ENCODE data around the gene KLHL24. TPM values are rescaled to one million over a fixed set of nuclear protein-coding genes. Genes with fewer than 3 reads are reported as not detected.

Gene KLHL24
- total and polyA plus RNA-seq, 12 donors = 4.9 to 150 (median 50.6) TPM

DNA sequence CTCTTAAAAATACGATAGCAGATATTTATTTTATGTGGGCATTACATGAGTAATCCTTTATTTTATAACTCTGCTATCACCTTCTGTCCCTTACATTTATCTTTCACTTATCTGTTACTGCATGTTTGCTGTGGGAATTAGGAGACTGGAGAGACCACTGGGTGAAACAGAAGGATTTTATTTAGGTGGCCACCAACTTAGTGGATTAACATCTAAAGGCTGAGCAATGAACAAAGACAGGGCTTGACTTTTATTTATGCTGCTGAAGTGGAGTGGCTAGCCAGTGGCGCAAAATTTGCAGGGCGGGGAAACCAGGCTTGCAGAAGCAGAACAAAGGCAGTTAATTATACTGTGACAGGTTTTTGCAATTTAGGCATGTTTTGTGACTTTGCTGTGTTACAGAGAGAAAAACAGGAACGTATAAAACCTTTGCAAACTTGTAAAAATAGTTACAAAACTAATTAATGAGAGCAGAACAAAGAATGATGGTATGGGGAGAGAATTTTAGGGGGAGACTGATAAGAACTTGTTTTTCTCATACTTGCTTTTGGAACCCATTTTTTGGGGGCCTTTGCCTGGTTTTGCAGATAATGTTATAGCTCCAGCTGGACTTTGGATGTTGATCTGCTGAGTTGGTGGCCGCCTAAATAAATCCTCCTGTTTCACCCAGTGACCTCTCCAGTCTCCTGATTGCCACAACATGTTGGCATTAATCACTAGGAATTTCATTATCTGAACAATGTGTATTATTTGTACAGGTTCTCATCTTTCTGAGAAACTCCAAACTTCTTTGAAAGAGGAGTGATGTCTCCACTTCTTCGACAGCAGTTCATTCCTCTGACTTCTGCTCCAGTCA is 18.0 kb downstream of the KLHL24 start:
- DNase-seq = no peak
- Histone ChIP-seq H3K4me3 (no peak overlapping the region), H3K36me3 (replicated peaks in 1 of 2) (peaks cover 0 to 25% of the 10 kb centered on the region in 2 donors), H3K27ac (no peak overlapping the region), H3K9me3 (replicated peaks in 1 of 3) (peaks cover 0 to 29% (median 11%) of the 10 kb centered on the region in 3 donors), H3K27me3 (no peaks in the 10 kb centered on the region), H3K4me1 (replicated peaks in 1 of 2) (no peaks in the 10 kb centered on the region)
- intact Hi-C loops (cut with DNase I) = no loop called here
- WGBS, 4 donors = 79 to 99% (median 96%) methylated on average over 6 of the region's 6 CpGs
- TF ChIP-seq POLR2A (IDR thresholded peaks at IDR 0.05) = no peak
- TF ChIP-seq, protein P1, sequence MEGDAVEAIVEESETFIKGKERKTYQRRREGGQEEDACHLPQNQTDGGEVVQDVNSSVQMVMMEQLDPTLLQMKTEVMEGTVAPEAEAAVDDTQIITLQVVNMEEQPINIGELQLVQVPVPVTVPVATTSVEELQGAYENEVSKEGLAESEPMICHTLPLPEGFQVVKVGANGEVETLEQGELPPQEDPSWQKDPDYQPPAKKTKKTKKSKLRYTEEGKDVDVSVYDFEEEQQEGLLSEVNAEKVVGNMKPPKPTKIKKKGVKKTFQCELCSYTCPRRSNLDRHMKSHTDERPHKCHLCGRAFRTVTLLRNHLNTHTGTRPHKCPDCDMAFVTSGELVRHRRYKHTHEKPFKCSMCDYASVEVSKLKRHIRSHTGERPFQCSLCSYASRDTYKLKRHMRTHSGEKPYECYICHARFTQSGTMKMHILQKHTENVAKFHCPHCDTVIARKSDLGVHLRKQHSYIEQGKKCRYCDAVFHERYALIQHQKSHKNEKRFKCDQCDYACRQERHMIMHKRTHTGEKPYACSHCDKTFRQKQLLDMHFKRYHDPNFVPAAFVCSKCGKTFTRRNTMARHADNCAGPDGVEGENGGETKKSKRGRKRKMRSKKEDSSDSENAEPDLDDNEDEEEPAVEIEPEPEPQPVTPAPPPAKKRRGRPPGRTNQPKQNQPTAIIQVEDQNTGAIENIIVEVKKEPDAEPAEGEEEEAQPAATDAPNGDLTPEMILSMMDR (IDR thresholded peaks at IDR 0.05) = no peak

DNA sequence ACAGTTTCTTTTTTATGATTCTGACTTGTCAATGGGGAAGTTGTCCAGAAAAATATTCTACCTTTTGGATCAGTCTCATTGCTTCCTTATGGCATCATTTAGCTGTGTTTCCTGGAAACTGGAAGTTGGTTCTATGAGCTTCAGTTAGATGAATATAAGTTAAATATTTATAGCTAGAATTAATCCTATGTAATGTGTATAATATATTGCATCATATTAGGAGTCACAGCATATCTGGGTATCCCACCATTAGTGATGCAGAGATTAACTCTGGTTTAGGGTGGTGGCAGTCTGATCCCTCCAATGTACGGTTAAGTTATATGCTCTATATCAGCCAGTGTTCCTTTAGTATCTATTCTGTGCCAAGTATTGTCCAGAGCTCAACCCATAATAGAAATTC is 19.3 kb downstream of the KLHL24 start:
- intact Hi-C loops (cut with DNase I) = no loop called here
- no peak for TF ChIP-seq POLR2A (IDR thresholded peaks at IDR 0.05)
- TF ChIP-seq, protein P1 (IDR thresholded peaks at IDR 0.05) = no peak
- WGBS, 4 donors = 92 to 100% (median 98%) methylated on average over 1 of the region's 1 CpG
- H3K27ac ChIP-seq = no peak overlapping the region
- no peak for DNase-seq
- no peaks in the 10 kb centered on the region for H3K4me1 ChIP-seq (replicated peaks in 1 of 2)
- H3K36me3 ChIP-seq (replicated peaks in 1 of 2) = peaks cover 0 to 29% of the 10 kb centered on the region in 2 donors
- no peak overlapping the region for H3K4me3 ChIP-seq
- no peaks in the 10 kb centered on the region for H3K27me3 ChIP-seq
- peaks cover 0 to 29% (median 11%) of the 10 kb centered on the region in 3 donors for H3K9me3 ChIP-seq (replicated peaks in 1 of 3)

DNA sequence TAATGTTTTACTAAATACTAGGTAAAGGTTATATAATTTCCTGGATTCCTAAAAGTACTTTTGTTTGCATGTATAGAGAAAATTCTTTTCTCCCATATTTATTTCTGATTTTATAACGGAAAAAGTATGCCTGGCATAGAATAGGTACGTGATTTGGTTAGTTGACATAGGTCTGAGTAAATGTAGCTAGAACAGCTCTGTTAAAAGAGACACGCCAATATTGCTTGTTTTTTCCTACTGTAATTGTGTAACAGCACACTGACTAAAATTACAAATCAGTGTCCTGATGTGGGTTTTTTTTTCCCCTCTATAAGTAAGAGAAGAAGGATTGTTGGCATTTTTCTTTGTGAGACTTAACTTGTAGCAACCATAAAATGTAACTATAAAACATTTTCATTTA is 26.7 kb downstream of the KLHL24 start:
- no peaks in the 10 kb centered on the region for H3K27me3 ChIP-seq
- no peak overlapping the region for H3K4me3 ChIP-seq
- peaks cover 0 to 10% of the 10 kb centered on the region in 2 donors for H3K4me1 ChIP-seq (replicated peaks in 1 of 2)
- intact Hi-C loops (cut with DNase I) = no loop called here
- TF ChIP-seq, protein P1 (IDR thresholded peaks at IDR 0.05) = no peak
- no peak for TF ChIP-seq POLR2A (IDR thresholded peaks at IDR 0.05)
- DNase-seq = no peak
- WGBS, 4 donors = 21 to 87% (median 85%) methylated on average over 3 of the region's 3 CpGs
- H3K36me3 ChIP-seq (replicated peaks in 1 of 2) = peaks cover 0 to 43% of the 10 kb centered on the region in 2 donors
- H3K9me3 ChIP-seq (replicated peaks in 1 of 3) = no peaks in the 10 kb centered on the region
- no peak overlapping the region for H3K27ac ChIP-seq

DNA sequence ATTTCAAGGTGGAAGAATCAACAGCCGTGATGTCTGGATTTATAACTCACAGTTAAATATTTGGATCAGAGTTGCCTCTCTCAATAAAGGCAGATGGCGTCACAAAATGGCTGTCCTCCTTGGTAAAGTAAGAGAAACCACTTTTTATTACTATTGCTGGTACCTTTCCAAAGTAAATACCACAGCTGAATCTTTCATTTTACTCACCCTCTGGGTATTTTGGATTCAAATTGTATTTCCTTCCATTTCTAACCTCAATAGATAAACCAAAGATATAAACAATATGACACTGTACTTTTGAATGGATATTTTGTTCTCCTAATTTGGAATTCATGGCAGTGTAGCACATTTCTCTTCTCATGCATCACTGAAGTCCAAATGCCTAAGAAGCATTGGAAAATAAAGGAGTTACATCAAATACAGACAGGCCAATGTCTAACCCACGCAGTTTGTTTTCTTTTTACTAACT is 29.5 kb downstream of the KLHL24 start:
- Histone ChIP-seq H3K9me3 (replicated peaks in 1 of 3) (no peaks in the 10 kb centered on the region), H3K27me3 (no peaks in the 10 kb centered on the region), H3K27ac (no peak overlapping the region), H3K36me3 (replicated peaks in 1 of 2) (peaks cover 0 to 55% of the 10 kb centered on the region in 2 donors), H3K4me1 (replicated peaks in 1 of 2) (peaks cover 0 to 15% of the 10 kb centered on the region in 2 donors), H3K4me3 (no peak overlapping the region)
- WGBS, 4 donors = 81 to 89% (median 85%) methylated on average over 3 of the region's 3 CpGs
- TF ChIP-seq, protein P1 (IDR thresholded peaks at IDR 0.05) = no peak
- TF ChIP-seq POLR2A (IDR thresholded peaks at IDR 0.05) = no peak
- no peak for DNase-seq
- intact Hi-C loops (cut with DNase I) = no loop called here
